SHP77 treated with DMSO at 0.1 percent for 48 hours (cell line): ENCODE data around the gene PROSER2.
"Not testable (repeated sequence)": the region's sequence is repeated elsewhere in the genome, so short reads cannot be mapped to it uniquely, and the experiment has no call there.

Experiments used
- DNase-seq: peaks from one replicate; lab custom pipeline; 2025; lab: John Stamatoyannopoulos, UW

Gene PROSER2

DNA sequence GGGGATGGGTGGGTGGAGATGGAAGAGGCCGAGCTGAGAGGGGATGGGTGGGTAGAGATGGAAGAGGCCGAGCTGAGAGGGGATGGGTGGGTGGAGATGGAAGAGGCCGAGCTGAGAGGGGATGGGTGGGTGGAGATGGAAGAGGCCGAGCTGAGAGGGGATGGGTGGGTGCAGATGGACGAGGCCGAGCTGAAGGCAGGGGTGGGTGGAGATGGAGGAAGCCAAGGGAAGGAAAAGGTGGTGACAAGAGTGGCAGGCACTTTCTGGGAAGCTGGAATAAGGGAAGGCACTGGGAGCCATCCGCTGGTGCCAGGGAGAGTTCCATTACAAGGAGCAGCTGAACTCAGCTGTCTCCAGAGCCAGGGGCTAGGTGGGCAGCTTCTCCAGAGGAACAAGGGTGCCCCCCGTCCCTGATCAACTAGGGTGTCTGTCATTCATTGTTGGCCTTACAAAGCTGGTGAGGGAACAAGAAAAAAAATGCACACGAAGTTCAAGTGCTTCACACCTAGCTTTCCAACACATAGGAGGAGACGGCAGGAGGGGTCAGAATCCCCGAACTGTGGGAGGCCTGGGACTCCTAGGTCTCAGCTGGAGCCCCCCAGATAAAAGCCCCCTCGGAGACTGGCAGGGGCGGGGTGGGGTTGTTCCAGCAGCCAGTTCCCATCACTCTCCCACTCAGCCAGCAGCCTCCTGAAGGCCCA is 62.4 kb downstream of the PROSER2 start:
- DNase-seq = no peak

DNA sequence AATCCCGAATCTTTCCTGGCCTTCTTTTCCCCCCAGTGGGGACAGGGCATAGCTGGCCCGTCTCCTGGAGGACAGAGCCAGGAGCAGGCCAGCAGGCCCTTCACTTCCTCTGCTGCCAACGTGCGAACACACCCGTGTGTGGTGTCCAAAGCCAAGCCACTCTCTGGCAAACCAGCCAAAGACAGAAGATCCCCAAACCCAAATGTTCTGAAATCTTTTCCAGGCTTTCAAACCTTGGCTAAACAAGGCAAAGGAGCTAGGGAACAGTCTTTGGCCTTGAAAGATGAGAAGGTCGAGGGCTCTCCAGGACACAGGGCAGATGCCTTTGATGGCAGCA is 63.0 kb downstream of the PROSER2 start:
- DNase-seq = no peak

DNA sequence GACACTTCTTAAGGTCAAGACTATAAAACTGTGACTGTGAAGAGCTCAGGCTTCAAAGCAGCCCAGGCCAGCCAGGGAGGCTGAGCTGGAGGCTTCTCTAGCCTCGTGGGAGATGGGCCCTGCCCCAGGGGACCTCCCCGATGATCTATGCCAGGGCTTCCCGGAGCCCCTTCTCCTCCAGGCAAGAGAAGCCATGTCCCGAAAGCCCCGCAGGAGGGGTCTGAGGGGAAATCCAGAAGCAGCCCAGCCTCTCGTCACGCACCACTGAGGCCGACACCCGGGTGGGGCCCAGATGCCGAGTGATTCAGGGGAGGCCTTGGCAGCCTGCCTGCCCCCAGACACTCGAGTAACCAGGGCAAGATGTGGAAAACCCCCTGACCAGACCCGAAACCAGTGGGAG is 63.7 kb downstream of the PROSER2 start:
- no peak for DNase-seq

DNA sequence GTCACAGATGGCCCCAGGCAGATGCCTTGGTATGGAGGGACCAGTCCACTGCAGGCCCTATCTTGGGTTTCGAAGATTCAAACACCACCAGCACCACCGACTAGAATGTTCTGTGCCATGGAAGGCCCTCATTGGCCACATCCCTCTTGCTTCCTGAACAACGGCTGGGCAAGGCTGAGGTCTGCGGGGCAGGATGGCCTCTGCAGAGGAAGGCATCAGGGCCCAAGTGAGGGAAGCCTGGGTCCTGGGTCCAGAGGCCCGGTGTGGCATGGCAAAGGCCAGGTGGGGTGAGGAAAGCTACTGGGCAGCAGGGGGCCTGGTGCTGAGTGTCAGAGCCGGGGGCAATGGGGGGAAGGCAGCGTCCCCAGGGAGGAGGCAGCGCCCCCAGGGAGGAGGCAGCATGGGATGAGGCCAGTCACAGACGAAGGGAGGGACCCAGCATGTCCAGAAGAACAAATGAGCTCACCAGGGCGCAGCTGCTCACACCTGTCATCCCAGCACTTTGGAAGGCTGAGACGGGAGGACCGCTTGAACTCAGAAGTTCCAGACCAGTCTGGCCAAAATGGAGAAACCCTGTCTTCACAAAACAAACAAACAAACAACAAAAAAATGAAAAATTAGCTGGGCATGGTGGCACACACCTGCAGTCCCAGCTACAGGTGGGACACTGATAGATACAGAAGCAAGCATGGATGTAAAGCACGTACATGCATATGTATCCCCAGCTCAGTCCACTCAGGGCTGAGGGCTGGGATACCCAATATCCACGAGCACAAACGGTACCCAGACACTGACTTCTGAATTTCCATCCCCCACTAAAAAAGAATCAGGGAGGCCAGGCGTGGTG is 64.4 kb downstream of the PROSER2 start:
- no peak for DNase-seq

DNA sequence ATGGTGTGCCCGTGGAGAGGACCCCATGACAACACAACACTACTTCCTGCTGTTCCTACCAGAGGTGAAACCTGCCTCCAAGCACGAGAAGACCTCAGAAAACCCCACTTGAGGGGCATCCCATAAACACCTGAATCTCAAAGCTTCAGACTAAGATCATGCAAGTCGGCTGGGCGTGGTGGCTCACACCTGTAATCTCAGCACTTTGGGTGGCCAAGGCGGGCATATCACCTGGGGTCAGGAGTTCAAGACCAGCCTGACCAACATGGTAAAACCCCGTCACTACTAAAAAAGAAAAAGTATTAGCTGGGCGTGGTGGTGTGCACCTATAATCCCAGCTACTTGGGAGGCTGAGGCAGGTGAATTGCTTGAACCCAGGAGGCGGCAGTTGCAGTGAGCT is 66.1 kb downstream of the PROSER2 start:
- DNase-seq = not testable (repeated sequence)

DNA sequence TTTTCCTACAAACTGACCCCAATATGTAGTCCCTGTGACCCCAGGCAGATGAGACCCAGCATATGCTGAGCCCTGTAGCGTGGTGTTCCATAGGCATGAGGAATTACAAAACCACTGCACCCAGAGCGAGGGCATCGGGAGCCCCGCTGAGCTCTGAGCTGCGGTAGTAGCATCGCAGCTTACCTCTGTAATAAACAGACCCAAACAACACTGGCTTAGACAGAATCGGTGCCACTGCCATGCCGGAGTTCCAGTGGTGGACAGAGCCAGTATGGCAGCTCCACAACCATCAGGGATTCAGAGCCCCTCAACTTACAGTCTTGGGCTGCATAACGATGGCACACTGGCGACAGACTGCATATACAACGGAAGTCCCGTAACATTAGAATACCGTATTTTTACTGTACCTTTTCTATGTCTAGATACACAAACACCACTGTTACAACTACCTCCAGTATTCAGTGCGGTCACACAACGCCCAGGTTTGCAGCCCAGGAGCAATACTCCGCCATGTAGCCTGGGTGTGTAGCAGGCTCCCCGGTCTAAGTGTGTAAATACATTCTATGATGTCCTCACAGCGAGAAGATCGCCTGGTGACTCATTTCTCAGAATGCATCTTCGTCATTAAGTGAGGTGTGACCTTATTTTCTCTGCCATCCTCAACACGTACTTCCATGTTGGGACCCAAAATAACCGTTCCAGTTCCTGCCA is 68.8 kb downstream of the PROSER2 start:
- no peak for DNase-seq

DNA sequence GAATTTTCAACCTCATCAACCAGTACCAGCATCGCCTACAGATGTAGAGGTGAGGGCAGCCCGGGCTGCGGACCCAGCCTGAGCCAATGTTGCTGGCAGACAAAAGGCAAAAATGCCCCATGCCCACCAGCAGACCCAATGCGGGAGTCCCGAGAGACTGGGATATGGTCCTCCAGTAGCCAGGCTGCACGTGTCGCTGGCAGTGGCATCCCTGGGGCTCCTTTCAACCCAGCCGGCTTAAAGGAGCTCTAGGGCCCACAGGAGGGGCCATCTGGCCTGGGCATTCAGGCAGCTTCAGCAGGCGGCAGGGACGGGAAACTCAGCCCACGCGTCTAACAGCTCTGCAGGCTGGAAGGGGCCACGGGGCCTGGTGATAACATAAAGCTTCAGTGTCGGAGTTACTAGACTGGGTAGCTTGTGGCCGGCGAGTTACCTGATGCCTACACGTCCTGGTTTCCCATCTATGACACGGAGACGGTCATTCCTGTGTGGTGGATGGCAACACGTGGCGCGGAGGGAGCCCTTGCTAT is 70.7 kb downstream of the PROSER2 start:
- DNase-seq = no peak

DNA sequence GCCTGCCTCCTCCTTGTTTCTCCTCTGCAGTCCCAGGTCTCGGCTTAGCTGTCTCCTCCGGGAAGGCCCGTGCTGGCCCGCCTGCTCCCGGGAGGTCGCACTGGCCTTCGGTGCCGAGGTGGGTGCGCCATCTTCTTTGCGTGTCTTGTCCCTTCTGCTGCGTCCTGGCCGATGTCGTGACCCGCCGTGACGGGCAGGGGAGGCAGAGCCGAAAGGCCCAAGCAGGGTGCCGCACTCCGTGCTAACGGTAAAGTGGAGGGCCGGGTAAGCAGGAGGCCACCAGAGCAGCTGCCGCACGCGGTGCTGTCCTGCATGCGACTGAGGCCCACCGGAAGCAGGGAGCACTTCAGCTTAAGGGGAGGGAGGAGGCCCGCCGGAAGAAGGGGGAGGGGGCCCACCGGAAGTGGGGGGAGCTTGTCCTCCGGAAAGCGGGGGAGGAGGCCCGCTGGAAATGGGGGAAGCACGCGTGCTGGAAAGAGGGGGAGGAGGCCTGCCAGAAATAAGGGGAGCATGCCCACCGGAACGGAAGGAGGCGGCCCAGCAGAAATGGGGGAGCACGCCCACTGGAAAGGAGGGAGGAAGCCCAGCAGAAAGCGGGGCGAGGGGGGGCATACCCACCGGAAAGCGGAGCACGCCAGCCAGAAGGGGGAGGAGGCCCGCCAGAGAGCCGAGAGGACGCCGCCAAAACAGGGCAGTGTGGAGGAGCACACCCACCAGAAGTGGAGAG is 71.4 kb downstream of the PROSER2 start:
- no peak for DNase-seq

DNA sequence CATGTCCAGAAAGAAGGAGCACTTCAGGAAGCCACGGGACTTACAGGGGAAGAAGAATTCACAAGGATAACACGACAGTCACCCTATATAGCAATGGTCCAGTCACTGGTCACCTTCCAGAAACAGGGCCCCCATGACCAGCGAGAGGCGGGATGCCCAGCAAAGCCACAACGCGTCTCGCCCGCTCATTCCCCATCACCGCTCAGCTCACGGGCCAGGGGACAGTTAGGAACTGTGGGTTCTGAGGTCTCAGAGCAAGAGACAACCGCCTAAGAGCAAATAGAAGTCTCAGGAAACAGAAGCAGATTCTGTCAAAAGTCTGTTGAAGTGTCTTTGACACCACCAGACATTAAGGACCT is 71.9 kb downstream of the PROSER2 start:
- DNase-seq = no peak

DNA sequence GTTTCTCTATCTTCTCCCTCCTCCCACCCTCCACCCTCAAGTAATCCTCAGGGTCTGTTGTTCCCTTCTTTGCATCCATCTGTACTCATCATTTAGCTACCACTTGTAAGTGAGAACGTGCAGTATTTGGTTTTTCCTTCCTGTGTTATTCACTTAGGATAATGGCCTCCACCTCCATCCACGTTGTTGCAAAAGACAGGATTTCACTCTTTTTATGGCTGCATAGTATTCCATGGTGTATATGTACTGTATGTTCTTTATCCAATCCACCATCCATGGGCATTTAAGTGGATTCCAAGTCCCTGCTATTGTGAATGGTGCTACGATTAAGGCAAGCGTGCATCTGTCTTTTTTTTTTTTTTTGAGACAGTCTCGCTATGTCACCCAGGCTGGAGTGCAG is 72.4 kb downstream of the PROSER2 start:
- no peak for DNase-seq

DNA sequence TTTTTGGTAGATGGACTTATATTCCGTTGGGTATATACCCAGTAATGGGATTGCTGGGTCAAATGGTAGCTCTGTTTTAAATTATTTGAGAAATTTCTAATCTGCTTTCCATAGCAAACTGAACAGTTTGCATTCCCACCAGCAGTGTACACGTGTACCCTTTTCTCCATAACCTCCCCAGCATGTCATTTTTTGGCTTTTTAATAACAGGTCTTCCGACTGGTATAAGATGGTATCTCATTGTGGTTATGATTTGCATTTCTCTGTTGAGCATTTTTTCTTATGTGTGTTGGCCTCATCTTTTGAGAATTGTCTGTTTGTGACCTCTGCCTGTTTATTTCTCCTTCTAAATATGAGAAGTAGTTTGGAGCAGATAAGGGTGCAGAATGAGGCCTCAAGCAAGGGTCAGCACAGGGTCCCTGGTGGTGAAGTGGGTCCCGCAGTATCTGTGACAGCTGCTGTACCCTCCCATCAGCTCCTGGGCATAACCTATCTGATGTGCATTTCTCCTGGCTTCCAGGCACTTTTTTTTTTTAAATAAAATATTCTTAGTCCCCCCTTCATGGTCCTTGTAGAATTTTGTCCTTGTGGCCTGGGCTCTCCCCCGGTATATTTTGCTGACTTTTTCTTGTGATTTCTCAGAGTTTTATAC is 73.5 kb downstream of the PROSER2 start:
- DNase-seq = no peak

DNA sequence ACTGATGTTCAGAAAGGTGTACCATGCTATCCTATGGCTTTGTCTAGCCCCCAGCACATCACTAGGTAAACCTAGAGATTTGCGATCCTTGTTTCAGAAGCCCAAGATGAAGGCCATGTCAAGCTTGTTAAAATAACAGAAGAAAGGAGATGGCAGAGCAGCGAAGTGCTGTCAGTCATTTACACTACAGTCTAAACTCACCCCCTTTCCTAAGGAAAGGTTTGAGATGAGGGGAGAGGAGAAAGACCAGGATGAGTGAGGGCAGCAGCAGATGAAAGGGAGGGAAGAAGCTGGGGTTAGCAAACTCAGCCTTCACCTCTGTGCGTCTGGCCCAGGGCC is 74.8 kb downstream of the PROSER2 start:
- DNase-seq = no peak

DNA sequence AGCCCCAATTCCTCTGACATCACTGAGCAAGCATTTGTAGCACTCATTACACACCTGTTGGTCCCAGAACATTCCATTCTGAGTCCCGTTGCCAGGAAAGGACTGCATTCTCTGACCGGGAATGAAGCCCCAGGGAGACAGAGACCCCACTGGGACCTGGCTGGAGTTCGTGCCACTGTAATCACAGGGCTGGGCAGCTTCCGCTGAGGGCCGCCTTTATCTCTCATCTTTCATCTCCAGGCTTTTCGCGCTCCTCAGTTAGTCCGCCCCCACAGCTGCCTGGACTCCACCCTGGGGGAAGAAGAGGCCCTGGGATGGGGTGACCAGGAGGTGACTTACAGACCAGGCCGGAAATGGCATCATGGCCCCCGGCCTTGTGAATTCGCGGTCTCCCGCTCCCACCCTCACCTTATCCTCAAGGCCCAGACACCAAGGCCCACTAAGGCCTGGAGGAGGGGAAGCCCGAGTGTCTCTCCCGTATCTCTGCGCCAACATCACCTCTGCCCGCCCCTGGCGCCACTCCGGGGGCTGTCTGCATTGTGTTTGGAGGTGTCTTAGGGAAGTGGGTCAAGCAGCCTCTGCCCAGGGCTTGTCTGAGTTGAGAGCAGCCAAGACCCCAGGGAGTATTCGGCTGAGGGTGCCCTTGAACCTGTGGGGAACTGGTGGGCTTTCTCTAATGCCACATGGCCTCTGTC is 75.4 kb downstream of the PROSER2 start:
- DNase-seq = no peak

DNA sequence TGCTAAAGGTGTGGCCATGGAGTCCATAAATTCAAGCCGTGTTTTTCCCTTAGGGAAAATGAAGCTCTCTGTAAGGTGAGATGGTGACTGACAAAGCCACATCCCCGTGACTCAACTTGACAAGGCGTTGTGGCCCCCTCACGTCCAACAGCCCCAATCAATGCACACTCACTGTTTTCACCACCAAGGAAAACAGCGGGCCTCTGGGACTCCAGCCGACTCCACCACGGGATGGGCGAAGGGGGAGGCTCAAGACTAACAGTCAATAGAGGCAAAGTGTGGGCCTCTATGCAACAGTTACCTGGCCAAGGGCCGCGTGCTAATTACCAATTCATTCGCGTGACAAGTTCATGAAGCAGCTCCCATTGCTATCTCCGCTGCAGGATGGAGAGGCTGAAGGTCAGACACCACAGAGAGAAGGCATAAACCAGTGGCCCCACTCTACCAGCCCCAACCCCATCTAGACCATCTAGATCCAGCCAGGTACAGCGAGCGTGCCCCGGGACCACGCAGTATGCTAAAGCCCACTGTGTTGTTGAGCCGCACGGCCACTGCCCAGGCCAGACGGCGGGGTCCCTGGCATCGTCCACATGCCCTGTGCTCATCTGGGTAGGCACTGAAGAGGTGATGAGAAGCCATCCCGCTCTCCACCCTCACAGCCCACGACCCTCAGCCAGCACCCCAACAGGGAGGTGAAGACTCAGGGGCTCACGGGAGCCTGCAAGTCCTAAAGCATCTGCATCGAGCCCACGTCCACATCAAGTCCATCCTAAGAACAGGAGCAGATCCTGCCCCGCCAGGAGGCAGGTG is 76.1 kb downstream of the PROSER2 start:
- DNase-seq = no peak

DNA sequence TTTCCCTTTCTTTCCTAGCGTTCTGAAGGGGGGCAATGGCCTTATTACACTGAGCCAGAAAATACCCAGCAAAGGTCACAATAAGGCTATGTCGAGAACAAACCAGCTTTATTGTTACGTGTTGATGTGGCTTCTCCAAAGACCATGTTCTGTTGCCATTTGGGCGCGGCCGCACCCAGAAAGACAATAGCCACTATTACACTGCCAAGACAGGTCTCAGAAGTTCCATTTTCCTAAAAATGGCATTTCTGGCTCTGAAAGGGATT is 77.8 kb downstream of the PROSER2 start:
- no peak for DNase-seq

DNA sequence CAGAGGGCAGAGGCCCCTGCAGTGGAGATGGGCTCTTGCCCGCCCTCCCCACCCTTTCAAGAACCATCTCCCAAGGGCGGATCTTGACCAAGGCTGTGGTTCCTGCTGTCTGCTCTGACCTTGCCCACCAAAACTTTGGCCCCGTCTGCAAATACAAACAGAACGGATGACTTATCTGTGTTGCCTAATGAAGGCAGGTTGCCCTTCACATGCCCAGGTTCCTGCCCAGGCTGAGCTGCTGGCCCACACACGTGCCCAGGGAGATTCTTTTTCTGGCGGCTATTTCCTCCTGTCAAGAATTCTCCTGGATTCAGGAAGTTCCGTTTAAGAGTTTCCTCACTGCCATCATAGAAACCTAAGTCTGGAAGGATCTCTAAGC is 78.3 kb downstream of the PROSER2 start:
- no peak for DNase-seq

DNA sequence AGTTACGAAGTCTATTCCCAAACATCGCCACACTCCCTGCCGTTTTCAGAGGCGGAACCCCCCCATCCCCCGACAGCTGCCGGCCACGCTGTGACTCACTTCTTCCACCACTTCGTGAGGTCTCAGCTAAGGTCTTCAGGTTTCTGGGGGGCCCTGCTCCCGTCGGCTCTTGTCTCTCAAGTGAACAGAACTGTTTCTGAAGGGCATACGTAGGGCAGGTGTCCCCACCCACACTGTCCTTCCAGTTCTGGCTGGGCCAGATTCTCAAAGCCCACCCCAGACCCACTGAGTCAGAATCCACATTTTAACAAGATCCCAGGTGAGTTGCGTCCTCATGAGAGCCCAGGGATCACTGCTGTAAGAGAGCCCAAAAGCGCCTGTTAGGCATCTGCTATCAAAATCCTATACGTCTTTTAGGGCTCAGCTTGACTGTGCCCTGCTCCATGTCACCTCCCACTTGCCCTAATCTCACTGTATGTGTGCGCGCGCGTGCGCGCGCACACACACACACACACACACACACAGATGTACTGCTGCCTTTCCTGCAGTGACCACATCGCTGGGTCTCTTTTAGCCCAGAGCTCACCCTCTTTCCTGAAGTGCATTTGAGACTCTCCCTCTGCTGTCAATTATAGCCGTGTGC is 78.8 kb downstream of the PROSER2 start:
- no peak for DNase-seq

DNA sequence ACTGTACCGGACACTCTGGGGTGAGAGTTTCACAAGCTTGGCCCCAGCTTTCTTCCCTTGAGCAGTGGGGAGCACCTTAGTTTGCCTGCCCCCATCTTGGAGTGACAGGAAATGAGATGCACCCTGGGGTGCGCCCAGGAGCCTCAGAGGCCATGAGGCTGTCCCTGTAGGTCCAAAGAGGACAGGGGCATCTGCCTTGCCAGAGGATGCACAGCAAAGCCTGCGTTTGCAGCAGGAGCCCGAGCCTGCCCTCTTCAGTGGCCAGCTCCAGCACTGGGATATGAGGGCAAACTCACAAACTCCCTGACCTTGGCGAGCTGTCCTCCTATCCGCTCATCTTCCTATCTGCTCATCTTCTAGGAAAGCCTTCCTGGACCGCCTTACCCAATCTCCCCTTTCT is 79.5 kb downstream of the PROSER2 start:
- DNase-seq = no peak

DNA sequence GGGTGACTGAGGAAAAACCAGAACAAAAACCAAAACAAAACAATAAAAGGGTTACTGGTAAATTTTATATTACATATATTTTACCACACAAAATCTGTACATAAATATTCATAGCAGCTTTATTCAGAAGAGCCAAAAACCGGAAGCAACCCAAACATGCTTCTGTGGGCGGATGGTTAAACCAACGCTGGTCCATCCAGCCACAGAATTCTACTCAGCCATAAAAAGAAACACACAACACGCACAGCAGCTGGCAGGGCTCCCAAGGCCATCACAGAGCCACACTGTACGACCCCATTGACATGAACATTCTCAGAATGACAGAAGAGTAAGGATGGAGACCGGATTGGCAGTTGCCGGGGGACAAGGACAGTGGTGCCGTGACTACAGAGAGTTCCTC is 83.6 kb downstream of the PROSER2 start:
- DNase-seq = no peak

DNA sequence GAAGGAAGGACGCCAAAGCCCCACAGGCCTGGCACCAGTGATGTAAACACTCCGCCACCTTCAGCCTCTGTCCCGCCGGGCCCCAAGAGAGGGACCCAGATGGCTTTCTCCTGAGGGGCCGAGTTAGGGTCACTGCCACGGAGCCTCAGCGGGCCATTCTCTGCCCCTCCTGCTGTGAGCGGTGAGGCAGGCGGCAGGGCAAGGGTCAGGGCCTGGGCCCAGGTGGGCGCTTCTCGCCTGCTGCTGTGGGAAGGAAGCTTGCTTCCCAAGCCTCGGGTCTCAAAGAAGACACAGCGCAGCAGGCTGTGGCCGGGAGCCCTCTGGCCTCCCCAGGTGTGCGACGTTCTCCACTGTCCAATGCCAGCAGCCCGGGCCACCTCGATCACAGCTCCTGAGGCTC is 84.8 kb downstream of the PROSER2 start:
- DNase-seq = no peak
